ENCODE measurements around the gene SPOCK3.

Gene SPOCK3

GRCh38 chr4:166902941-166903340, 331.4 kb downstream of the SPOCK3 start (continued):
- TF ChIP-seq, protein P1, sequence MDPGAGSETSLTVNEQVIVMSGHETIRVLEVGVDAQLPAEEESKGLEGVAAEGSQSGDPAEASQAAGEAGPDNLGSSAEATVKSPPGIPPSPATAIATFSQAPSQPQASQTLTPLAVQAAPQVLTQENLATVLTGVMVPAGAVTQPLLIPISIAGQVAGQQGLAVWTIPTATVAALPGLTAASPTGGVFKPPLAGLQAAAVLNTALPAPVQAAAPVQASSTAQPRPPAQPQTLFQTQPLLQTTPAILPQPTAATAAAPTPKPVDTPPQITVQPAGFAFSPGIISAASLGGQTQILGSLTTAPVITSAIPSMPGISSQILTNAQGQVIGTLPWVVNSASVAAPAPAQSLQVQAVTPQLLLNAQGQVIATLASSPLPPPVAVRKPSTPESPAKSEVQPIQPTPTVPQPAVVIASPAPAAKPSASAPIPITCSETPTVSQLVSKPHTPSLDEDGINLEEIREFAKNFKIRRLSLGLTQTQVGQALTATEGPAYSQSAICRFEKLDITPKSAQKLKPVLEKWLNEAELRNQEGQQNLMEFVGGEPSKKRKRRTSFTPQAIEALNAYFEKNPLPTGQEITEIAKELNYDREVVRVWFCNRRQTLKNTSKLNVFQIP (CRISPR knock-in tag; IDR thresholded peaks at IDR 0.05; ENCODE audit: borderline replicate concordance, low read depth), result no peak
- TF ChIP-seq, protein P2, sequence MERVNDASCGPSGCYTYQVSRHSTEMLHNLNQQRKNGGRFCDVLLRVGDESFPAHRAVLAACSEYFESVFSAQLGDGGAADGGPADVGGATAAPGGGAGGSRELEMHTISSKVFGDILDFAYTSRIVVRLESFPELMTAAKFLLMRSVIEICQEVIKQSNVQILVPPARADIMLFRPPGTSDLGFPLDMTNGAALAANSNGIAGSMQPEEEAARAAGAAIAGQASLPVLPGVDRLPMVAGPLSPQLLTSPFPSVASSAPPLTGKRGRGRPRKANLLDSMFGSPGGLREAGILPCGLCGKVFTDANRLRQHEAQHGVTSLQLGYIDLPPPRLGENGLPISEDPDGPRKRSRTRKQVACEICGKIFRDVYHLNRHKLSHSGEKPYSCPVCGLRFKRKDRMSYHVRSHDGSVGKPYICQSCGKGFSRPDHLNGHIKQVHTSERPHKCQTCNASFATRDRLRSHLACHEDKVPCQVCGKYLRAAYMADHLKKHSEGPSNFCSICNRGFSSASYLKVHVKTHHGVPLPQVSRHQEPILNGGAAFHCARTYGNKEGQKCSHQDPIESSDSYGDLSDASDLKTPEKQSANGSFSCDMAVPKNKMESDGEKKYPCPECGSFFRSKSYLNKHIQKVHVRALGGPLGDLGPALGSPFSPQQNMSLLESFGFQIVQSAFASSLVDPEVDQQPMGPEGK (CRISPR knock-in tag; IDR thresholded peaks at IDR 0.05; ENCODE audit: borderline replicate concordance), result no peak
- TF ChIP-seq PPARA (CRISPR knock-in tag; IDR thresholded peaks at IDR 0.05; ENCODE audit: borderline replicate concordance), result no peak
- TF ChIP-seq BACH2 (CRISPR knock-in tag; IDR thresholded peaks at IDR 0.05; ENCODE audit: borderline replicate concordance), result no peak
- TF ChIP-seq ARNTL (CRISPR knock-in tag; IDR thresholded peaks at IDR 0.05; ENCODE audit: borderline replicate concordance, low read depth), result no peak

GRCh38 chr4:166896254-166896653, 338.0 kb downstream of the SPOCK3 start:
- TF ChIP-seq, protein P2 (CRISPR knock-in tag; IDR thresholded peaks at IDR 0.05; ENCODE audit: borderline replicate concordance), result no peak
- TF ChIP-seq ZFP30 (CRISPR knock-in tag; IDR thresholded peaks at IDR 0.05), result no peak
- no peak for TF ChIP-seq RARB (CRISPR knock-in tag; IDR thresholded peaks at IDR 0.05)
- TF ChIP-seq, protein P1 (CRISPR knock-in tag; IDR thresholded peaks at IDR 0.05; ENCODE audit: borderline replicate concordance, low read depth), result no peak
- no peak for TF ChIP-seq ISL1 (CRISPR knock-in tag; IDR thresholded peaks at IDR 0.05)
- no peak for TF ChIP-seq ZC3H10 (CRISPR knock-in tag; IDR thresholded peaks at IDR 0.05)
- no peak for TF ChIP-seq ZNF8 (CRISPR knock-in tag; IDR thresholded peaks at IDR 0.05)
- no peak for TF ChIP-seq ESRRG (CRISPR knock-in tag; IDR thresholded peaks at IDR 0.05)
- TF ChIP-seq ZFP3 (CRISPR knock-in tag; IDR thresholded peaks at IDR 0.05), result no peak
- TF ChIP-seq ZNF565 (CRISPR knock-in tag; conservative IDR thresholded peaks at IDR 0.05; ENCODE audit: low read depth), result no peak
- TF ChIP-seq, protein P3, sequence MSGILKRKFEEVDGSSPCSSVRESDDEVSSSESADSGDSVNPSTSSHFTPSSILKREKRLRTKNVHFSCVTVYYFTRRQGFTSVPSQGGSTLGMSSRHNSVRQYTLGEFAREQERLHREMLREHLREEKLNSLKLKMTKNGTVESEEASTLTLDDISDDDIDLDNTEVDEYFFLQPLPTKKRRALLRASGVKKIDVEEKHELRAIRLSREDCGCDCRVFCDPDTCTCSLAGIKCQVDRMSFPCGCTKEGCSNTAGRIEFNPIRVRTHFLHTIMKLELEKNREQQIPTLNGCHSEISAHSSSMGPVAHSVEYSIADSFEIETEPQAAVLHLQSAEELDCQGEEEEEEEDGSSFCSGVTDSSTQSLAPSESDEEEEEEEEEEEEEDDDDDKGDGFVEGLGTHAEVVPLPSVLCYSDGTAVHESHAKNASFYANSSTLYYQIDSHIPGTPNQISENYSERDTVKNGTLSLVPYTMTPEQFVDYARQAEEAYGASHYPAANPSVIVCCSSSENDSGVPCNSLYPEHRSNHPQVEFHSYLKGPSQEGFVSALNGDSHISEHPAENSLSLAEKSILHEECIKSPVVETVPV (CRISPR knock-in tag; IDR thresholded peaks at IDR 0.05), result no peak
- no peak for TF ChIP-seq BACH2 (CRISPR knock-in tag; IDR thresholded peaks at IDR 0.05; ENCODE audit: borderline replicate concordance)
- no peak for TF ChIP-seq GLIS3 (CRISPR knock-in tag; IDR thresholded peaks at IDR 0.05)
- no peak for TF ChIP-seq CSDC2 (CRISPR knock-in tag; IDR thresholded peaks at IDR 0.05)
- ATAC-seq, result no peak

- ATAC-seq, result no peak
- no peak for TF ChIP-seq ISL1 (CRISPR knock-in tag; IDR thresholded peaks at IDR 0.05)
- no peak for TF ChIP-seq ARNTL (CRISPR knock-in tag; IDR thresholded peaks at IDR 0.05; ENCODE audit: borderline replicate concordance, low read depth)
- no peak for TF ChIP-seq ZNF70 (CRISPR knock-in tag; IDR thresholded peaks at IDR 0.05)
- no peak for TF ChIP-seq TCF4 (CRISPR knock-in tag; IDR thresholded peaks at IDR 0.05; ENCODE audit: borderline replicate concordance)
- no peak for TF ChIP-seq ESRRG (CRISPR knock-in tag; IDR thresholded peaks at IDR 0.05)
- TF ChIP-seq ZC3H10 (CRISPR knock-in tag; IDR thresholded peaks at IDR 0.05), result no peak
- TF ChIP-seq BACH2 (CRISPR knock-in tag; IDR thresholded peaks at IDR 0.05; ENCODE audit: borderline replicate concordance), result no peak
- TF ChIP-seq, protein P3 (CRISPR knock-in tag; IDR thresholded peaks at IDR 0.05), result no peak
- no peak for TF ChIP-seq ZNF8 (CRISPR knock-in tag; IDR thresholded peaks at IDR 0.05)
- TF ChIP-seq TOX (CRISPR knock-in tag; IDR thresholded peaks at IDR 0.05; ENCODE audit: borderline replicate concordance), result no peak
- TF ChIP-seq ZFP30 (CRISPR knock-in tag; IDR thresholded peaks at IDR 0.05), result no peak
- TF ChIP-seq ZNF565 (CRISPR knock-in tag; conservative IDR thresholded peaks at IDR 0.05; ENCODE audit: low read depth), result no peak
Measured at GRCh38 chr4:166895771-166896170, 338.5 kb downstream of the SPOCK3 start.
